Stimulated activated naive CD4-positive, alpha-beta T cell treated with Interleukin-2 at 50 U/mL for 16 hours (primary cell): ENCODE data around the gene NTRK1.

Source experiments
- DNase-seq: peaks from one replicate; lab custom pipeline; 2025; lab: John Stamatoyannopoulos, UW

Gene NTRK1

DNA sequence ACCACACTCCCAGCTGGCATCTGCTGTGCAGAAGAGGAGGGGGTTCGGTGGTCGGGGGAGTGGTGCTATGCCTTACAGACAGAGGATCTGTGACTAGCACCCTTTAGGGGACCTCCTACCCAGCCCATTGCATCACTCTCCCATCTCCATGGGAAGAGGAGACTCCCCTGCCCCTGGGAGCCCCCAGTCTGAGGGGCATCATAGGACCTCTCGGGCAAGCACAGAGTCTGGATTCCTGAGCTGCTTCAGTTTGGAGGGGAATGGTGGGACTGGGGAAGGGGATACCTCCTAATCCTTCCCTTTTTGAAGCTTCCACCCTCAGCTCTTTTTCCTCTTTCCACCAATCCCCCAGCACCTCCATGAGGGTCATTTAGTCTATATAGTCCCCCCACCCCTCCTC is 3.1 kb upstream of the NTRK1 start:
- DNase-seq: no peak

DNA sequence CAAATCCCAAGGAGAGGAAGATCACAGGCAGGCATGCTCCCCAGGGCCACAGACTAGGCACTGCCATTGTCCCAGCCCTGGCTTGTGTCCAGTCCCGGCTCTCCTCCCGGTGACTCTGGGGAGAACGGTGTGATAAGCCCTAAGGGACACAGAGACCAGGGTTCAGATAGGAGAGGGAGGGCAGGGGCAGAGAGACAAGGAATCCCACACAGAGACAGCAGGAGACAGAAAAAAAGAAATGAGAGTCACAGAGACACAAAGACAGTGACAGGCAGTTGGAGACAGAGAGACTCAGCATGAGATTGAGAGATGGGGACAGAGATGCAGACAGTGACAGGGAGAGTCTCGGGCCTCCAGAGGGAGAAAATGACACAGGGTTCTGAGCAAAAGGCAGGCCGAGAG is 2.1 kb upstream of the NTRK1 start:
- DNase-seq: no peak

DNA sequence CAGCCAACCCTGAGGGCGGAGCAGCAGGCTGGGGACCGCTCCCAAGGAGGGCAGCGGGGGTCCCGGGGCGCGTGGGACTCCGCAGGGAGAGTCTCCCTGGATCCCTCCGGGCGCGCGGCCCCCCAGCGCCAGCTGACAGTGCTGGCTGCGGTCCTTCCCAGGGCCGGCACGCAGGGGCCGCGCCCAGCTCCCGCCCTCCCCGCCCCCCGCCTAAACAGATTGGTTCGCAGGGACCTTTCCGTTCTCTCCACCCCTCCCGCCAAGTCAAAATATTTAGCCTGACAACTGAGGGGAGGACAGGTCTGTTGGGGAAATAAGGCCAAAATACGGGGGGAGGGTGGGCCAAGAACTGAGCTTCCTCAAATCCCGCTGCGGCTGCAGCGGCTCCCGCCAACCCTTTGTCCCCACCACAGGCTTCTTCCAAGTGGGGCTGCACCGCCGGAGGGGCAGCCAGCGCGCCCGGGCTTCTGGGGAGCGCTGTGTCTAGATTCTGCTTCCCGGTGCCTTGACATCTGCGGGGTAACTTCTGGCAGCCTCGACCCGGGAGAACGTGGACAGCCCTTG is 1.6 kb upstream of the NTRK1 start, which contains the start of gene INSRR:
INSRR (minus strand) TSS at position 159 of the 564 bp plus-strand sequence. CDS start 496 bp downstream, outside the sequence.
- DNase-seq: no peak

DNA sequence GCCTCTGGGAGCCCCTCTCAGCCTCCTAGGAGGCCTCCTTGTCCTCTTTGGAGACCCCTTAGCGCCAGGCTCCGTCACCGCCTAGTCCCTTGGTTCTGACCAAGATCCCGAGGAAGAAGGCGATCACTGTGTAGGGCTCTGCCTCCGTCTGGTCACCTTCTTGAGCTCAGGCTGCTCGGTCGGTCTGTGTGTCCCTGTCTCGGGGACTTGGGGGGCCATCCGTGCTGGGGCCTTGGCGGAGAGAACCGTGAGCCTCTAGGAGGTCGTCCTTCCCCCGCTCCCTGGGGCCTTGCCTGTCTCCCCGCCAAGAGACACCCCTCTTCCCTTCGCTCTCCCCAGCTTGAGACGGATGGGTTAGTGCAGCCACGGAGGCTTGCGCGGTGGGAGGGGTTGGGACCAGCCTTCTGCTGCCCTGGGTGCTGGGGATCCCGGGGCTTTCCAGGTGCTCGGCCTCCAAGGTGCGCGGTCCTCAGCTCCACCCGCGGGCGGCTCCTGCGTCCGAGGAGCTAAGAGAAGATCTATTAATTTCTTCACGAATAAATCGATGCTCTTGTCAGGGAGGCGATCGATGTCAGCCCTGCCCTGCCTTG is 1.0 kb upstream of the NTRK1 start:
- DNase-seq: no peak

DNA sequence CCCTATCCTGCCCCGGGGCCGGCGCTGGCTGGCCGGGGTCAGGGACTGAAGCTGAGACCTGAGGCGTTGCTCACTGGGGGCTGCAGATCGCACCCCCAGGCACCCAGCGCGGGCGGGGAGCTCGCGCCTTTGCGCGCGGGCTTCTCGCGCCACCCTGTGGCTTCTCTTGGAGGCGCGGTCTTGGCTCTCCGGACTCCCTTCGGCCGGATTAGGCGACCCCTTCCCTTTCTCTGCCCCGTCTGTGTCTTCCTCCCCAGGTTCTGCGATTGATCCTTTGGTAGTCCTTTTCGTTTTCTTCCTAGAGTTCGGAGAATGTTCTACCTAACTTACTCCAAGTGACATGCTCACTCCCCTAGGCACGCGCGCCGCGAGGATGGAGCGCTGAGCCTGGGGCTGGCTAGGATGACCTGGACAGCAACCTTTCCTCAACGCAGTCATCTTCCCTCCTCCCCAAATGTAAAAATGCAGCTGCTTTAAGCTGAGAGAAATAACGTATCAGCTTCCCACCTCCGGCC is 495 bp upstream of the NTRK1 start:
- DNase-seq: peak; percentile 46

DNA sequence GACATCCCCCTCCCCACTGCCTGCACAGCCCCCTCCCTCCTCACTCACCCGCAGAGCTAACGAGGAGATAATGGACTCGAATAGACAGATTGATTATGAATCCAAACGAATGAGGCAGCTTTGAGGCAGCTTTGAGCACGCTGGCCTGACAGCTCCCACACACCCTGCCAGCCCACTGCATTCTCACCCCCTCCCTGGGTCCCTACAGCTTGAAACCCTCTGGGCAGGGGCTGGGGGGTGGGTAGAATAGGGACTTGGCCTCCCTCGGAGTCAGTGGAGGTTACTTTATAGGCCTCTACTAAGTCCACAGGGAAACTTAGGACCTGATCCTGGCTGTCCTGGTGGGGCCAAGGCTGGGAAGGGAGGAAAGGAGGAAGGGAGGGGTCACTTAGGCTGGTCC is 1.9 kb downstream of the NTRK1 start:
- no peak for DNase-seq

DNA sequence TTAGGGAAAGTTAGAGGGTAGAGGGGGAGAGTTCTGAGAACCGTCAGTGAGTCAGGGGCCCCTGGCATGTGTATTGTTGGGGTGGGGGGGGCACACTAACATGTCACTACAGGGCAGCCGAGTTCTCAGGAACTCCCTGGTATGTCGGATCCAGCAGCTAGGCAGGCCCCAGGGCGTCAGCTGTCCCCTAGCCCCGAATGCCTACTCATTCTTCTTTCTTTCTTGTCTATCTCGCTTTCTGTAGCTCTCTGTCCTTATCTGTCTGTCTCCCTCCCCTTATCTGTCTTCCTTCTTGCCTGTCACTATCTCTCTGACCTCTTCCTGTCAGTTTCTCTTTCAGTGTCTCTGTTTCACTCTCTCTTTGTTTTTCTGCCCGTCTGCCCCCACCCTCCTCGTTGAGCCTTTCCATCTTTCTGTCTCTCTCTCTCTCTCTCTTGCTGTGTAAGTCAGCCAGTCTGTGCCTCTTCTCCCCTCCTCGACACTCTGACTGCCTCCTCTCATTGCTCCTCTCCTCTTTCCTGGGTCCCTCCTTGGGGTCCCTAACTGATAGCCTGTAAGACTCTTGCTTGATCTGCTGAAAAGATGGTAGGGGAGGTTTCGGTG is 2.4 kb downstream of the NTRK1 start:
- DNase-seq: no peak

DNA sequence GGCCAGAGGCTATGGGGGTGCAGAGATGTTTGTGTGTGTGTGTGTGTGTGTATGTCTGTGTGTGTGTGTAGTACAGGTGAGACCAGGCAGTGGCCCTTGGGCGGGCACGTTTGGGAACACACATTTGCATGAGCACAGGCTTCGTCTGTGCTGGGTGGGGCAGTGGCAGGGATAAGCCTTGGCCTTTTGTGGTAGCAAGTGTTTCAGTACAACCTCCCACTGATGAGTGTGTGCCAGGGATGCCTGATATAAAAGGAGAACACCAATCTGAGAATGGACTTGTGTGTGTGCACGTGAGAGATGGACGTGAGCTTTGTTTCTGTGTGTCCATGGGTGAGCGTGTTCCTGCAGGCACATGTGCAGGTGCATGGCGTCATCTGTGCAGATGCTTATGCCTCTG is 3.0 kb downstream of the NTRK1 start:
- DNase-seq: no peak

DNA sequence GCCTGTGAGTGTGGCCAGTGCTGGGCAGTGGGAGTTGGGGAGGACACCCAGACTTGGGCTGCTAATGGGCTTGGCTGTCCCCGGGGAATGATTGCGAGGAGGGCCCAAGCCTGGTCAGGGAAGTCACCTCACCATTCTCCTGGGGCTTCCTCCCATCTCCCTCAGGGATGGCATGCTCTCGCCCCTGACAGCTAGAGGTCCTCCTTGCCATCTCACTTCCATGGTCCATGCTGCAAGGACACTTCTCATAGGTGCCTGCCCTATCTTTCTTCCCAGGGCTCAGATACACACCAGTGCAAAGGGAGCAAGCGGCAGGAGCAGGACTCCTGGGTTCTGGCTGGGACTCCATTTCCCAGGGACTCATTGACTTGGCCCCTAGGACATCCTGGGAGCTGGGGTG is 4.1 kb downstream of the NTRK1 start:
- DNase-seq: no peak

DNA sequence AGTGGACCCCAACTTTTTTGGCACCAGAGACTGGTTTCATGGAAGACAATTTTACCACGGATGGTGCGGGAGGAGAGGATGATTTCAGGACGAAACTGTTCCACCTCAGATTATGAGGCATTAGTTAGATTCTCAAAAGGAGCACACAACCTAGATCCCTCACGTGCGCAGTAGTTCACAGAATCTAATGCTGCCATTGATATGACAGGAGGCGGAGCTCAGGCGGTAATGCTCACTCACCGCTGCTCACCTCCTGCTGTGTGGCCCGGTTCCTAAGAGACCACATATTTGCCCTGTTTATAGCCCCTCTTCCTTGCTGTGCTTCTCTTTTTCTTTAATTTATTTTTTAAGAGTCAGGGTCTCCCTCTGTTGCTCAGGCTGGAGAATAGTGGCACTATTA is 4.6 kb downstream of the NTRK1 start:
- DNase-seq: no peak

DNA sequence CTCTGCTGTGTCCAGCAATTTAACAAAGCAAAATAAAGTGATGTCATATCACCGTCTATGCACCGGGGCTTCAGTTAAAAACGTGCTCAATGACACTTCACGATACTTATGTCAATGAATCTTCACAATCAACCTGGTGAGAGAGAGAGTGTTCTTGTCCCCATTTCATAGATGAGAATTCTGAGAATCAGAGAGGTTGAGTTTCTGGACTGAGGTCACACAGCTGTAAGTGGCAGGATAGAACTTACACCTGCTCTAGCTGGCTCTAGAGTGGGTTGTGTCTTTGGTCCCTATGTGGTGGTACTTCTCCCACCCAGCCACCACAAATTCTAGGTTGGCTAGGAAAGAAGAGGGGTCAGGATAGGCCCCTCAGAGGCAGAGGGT is 5.2 kb downstream of the NTRK1 start:
- DNase-seq: no peak

DNA sequence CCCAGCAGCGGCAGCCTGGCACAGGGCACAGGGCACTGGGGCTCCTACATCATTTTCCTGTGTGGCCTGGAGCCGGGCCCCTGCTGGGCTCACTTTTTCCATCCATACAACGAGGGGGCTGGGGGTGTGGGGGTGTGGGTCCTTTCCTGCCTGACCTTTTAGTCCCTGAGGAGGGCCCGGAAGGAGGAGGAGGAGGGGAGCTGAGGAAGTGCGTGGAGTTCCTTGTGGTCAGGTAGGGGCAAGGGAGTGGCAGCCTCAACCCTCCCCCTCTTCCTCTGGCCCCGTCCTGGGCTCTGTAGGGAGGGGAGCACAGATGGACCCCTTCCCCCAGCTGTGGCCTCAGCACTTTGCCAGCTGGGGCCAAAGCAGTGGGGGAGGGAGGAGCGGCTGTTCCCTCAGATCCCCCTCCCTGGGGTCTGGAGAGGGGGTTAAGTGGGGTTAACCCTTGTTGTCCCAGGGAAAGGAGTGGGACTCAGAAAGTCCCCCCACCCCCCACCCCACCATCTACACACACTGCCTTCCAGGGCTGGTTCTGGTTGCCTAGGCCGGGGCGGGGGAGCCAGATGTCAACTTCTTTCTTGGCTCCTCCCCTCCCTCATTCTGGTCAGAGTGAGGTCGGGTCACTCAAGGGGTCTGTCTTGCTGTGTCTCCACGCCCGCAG is 5.7 kb downstream of the NTRK1 start:
- DNase-seq: no peak

DNA sequence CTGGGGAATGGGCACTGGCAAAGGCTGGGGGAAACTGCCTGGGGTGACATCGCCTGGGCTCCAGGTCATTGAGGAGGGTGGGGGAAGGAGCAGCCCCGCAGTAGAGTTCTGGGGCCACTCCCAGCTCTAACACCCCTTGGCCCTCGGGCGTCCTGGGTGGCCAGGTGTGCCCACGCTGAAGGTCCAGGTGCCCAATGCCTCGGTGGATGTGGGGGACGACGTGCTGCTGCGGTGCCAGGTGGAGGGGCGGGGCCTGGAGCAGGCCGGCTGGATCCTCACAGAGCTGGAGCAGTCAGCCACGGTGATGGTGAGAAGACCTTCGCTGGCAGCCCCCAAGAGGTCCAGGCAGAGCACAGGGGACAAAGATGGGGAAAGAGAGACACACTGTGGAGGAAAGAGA is 7.7 kb downstream of the NTRK1 start:
- DNase-seq: no peak

DNA sequence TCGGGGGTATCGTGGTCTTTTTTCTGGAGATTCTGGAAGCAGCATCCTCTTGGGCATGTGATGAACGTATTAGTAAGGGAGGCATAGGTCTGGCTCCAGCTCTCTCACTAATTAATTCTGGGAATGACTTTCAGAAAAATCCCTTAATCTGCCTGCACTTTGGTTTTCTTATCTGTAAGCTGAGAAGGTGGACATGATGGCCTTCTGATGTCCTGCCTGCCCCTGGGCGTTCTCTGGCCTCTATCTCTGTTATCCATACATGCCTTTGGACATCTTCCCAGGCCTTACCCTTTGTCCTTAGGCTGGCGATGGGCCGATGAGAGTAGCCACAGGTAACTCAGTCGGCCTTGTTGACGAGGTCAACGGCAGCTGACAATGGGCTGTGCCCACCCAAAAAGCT is 8.8 kb downstream of the NTRK1 start:
- no peak for DNase-seq

DNA sequence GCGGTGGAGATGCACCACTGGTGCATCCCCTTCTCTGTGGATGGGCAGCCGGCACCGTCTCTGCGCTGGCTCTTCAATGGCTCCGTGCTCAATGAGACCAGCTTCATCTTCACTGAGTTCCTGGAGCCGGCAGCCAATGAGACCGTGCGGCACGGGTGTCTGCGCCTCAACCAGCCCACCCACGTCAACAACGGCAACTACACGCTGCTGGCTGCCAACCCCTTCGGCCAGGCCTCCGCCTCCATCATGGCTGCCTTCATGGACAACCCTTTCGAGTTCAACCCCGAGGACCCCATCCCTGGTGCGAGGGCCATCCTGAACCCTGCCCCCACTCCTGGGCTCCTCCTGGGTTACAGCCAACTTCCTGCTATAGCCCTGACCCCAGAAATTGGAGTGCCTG is 13.0 kb downstream of the NTRK1 start:
- no peak for DNase-seq

DNA sequence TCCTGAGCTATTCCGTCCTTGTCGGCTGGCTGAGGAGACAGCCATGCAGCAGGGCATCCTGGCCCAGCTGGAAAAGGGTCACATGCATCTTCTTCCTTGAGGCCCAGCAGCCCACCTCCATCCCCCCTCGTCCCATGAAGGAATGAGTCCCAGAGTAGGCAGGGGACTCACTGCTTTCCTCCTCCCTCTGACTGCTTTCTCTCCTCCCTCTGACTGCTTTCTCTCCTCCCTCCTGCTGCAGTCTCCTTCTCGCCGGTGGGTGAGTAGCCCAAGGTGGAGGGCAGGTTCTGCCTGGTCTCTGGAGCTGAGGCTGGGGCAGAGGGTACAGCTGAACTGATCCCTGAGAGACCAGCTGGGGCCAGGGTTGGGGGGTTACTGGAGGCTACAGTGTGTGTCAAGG is 13.5 kb downstream of the NTRK1 start:
- DNase-seq: no peak

DNA sequence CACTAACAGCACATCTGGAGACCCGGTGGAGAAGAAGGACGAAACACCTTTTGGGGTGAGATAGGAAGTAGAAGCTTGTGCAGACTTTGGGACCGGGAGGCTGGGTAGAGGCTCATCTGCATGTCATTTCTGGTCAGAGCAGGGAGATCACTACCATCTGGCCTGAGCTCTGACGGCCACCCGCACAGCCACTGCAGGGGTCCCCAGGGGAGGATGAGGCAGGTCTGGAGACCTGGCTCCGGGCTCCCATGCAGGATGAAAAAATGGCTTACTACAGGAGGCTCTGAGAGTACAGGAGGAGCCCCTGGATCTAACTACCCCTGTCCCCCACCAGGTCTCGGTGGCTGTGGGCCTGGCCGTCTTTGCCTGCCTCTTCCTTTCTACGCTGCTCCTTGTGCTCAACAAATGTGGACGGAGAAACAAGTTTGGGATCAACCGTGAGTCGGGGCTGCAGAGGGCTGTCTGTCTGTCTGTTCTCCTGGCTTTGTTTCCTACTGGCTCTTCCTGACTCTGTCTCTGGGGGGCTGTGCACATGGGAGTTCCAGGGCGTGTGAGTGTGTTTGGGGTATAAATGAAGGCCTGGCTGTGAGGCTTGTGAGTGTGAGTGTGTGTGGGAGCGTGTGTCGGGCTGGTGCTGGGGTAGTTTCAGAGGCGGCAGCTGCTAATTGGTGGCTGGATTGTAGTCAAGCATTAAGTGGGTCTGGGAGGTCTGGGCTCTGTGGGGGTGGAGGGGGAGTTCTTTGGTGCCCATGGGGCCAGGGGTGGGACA is 14.1 kb downstream of the NTRK1 start:
- DNase-seq: no peak

DNA sequence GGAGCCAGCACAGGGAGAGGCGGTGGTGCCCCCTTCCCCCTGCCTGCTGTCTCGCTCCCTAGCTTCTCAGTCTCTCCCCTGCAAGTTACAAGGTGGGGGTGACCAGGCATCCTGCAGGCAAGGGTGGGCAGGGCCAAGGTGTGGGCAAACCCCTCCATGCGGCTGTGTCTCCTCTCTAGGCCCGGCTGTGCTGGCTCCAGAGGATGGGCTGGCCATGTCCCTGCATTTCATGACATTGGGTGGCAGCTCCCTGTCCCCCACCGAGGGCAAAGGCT is 14.6 kb downstream of the NTRK1 start:
- DNase-seq: no peak

DNA sequence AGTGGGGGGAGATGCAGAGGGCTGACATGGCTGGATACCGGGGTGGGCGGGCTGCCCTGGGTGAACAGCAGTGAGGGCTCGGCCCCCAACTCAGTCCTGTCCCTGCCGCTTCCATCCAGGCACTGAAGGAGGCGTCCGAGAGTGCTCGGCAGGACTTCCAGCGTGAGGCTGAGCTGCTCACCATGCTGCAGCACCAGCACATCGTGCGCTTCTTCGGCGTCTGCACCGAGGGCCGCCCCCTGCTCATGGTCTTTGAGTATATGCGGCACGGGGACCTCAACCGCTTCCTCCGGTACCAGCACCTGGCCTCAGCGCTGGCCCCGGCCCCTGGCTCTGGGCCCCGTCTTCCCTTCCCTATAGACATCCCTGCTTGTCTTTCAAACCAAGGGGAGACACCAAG is 15.6 kb downstream of the NTRK1 start:
- DNase-seq: no peak

DNA sequence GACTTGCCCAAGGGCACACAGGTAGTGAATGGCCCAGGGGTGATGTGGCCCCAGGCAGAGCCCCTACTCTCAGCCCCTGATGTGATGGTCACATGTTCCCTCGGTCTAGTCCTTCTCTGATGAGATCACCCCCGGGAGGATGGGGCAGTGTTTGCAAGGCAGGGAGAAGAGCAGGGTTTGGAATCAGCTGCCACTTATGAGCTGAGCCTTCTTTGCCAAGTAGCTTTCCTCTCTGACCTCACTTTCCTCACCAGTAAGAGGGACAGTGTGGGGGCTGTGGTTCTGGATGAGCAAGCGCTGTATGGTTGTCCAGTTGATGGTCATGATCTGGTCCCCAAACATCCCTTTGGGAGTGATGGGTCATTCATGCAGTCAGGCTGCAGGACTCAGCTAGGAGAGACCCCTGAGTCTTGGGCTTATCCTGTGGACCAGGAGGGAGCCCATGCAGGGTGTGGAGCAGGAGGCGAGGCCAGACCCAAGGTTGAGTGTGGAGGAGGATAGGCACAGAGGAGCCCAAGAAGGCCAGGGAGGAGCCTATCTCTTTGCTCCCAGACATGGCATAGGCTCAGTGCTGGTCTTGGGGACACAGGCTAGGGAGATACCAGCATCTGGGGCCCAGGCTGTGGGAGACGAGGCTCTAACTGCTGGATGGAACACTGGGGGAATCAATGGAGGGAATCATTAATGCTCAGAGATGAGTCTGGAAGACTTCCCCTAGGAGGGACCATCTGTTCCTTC is 16.9 kb downstream of the NTRK1 start:
- DNase-seq: no peak

DNA sequence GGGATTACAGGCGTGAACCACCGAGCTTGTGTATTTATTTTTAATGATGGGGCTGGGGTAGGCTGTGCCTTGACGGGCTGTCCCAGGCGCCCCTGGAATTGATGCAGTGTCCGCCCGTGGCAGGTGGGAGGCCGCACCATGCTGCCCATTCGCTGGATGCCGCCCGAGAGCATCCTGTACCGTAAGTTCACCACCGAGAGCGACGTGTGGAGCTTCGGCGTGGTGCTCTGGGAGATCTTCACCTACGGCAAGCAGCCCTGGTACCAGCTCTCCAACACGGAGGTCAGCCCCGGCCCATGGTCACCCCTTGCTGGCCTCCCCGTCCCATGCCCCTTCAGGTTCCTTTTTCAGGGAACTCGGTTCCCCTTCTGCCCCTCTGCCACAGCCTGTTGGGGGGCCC is 19.2 kb downstream of the NTRK1 start:
- no peak for DNase-seq

DNA sequence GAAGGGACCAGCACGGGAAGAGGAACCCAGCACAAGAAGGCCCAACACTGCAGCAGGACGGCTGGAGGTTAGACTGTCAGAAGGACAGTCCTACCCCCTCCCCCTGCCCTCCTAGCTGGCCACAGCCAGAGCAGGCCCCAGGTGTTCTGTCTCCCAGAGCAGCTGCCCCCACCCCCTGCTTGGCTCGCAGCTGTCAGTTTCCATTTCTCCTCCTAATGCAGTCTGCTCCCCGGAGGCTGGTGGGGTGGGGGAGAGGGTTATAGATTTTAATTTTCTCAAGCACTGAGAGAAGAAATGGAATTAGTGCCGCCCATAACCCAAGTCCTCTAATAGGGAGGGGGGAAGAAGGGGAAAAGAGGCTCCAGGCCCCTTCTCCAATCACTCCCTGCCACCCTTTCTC is 19.8 kb downstream of the NTRK1 start:
- DNase-seq: no peak
